ENCODE results near the gene OR52N5.

Gene OR52N5

DNA sequence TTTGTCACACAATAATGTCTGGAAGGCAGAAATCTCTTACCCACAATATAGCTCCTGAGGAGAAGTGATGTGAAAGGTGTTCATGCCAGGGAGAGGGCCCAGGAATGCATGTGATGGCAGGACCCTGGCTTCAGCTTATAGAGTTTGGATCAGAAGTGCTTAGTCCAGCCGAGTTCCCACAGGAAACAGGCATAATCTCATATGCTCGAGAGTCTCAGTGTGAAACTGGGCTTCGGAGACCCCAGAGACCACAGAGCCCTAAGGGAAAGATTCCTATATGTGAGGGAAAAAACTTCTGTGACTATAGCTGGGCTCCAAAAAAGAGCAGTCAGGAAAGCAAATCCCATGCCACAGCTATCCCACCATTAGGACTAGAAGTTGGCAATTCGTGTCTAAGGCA lies at the start of gene OR52N5:
Gene OR52N5 (minus strand): TSS at position 101 of the 400 bp plus-strand sequence. CDS start 4,721 bp downstream, outside the sequence.
- DNase-seq, result no peak

DNA sequence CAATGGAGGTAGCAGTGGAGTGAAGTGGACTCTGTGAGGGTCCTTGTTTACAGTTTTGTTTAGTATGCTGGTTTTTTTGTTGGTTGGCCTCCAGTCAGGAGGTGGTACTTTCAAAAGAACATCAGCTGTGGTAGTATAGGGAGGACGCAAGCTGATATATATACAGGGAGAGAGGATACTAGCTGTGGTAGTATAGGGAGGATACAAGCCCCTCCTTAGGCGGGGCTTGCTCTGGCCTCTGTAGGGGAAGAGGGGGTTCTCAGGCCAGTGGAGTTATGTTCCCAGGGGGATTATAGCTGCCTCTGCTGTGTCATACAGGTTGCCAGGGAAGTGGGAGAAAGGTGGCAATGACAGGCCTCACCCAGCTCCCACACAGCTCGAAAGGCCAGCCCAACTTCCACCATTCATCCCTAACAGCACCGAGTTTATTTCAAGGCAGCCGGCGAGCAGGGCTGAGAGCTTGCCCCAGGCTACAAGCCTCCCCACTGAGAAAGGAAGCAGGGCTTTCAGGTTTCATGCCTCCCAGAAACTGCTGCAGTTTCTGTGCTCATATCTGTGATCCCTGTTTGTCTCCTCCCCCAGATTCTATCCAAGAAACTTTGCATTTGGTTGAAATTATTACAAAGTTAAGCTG lies 48.2 kb upstream of the OR52N5 start:
- DNase-seq, result no peak

- no peak for DNase-seq
Measured at GRCh38 chr11:5818245-5818886, 35.2 kb upstream of the OR52N5 start.

DNA sequence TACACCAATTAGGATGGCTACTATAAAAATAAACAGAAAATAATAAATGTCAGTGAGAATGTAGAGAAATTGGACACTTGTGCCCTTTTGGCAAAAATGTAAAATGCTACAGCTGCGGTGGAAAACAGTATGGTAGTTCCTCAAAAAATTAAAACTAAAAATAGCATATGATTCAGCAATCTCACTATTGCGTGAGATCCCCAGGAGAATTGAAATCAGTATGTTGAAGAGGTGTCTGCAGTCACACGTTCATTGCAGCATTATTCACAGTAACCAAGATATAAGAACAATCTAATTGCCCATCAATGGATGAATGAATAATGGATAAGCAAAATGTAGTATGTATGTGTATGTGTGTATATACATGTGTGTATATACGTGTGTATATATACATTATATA lies 32.4 kb upstream of the OR52N5 start:
- DNase-seq, result no peak

DNA sequence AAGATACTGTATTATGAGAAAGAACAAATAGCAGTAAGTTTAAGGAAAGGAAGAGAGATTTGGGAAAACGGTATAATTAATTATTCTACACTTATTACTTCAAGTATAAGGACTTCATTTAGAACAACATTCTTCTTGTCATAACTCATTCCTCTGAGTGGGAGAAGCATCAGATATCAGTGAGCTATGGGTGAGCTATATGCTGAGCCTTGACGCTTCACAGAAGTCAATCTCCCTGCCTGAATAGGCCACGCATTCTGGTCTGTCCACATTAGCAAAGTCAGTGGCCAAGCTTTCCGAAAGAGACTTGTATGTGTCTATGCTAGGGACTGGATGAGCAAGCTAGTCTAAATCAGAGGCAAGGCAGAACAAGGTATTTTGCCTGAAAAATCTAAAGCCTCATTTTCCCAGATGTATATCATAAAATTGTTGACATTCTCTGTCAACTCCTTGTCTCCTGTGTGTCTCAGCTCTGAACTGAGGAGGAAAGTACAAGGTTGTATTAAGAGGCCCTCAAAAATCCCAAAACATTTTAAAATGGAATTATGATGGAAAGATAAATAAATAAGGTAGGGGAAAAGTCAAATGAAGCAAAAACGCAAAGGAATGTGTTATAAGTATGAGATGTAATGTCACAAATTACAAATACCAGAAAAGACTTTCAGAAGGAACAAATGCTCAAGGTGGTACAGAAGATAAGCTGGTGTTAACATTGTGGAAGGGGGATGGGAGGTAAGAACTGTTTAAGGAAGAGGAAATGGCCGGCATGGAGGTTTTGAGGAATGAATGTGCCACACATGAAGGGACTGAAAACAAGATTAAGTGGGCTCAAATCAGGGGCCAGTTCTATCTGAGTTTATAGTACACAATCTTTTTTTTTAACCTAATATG lies 27.0 kb upstream of the OR52N5 start:
- no peak for DNase-seq

DNA sequence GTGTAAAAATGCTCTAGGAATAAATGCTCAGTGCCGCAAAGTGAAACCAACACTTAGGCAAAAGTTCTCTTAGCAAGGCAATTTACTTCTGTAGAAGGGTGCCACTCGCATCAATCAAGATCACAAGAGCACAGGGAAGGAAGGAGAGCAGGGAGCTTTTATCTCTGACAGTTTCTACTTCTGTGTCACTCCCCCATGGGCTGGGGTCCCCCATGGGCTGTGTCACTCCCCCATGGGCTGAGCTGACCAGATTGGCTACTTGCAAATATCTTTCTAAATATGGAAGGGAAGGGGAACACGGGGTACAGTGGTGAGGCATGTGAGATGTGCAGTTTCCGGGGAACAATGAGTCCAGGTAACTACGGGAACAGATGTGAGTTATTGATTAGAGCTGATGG lies 26.0 kb upstream of the OR52N5 start:
- no peak for DNase-seq

DNA sequence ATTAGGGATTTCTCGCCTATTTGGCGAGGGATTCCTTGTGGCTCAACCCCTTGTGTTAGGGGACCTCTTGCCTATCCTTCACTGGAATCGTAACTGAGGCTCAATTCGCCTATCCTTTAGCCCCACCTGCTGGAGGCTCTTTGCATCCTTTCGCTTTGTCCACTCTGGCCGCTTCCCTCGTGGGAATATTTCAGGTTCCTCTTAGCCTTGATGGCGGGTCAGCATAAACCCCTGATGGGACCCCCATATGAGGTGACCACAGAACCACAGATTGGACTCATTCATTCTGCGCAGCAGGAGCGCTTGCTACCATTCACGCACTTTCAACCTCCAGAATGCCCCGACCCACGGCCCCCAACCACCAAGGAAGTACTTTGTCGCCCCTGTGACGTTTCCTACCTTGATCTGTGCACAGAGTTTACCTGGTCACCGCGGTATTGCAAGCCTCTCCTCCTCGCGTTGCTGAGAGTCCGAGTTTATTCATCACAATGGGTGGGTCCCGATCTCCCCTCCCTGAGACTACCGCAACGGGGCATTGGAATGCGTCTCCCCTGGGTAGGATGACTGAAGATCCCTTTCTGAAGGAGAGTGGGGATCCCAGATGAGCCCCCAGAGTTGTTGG lies 25.5 kb upstream of the OR52N5 start, which contains the start of gene OR52N2:
Gene OR52N2 (plus strand): TSS at position 425 of the 622 bp plus-strand sequence. CDS start 11,412 bp downstream, outside the sequence.
- DNase-seq, result peak; percentile 64

DNA sequence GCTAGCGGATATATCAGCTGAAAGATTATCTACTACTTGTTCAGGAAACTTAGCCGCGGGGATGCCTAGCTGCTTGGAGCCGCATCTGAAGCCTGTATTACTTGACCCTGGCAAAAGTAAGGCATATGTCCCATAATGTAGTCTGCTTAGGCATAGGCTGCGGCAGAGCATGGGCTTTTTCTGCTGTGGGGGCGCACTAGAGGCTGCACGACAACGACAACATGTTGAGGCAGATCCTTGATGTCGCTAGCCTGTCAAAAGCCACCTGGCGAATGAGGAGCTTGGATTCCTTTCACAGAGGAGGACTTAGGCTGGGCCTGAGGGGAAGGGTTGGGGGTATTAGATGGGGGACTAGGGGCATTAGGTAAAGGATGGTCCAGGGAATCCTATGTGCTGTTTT lies 24.4 kb upstream of the OR52N5 start:
- DNase-seq, result no peak

DNA sequence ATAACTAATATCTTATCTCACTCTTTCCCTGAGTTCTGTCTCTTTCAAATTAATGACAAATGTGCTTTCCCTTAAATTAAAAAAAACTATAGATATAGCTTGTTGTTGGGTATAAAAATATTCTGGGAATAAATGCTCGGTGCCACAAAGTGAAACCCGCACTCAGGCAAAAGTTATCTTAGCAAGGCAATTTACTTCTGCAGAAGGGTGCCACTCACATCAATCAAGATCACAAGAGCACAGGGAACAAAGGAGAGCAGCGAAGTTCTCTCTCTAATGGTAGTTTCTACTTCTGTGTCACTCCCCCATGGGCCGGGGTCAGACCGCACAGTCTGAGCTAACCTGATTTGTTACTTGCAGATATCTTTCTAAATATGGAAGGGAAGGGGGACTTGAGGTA lies 20.8 kb upstream of the OR52N5 start:
- DNase-seq, result no peak

GRCh38 chr11:5796541-5796940 lies 13.4 kb upstream of the OR52N5 start:
- DNase-seq, result no peak

GRCh38 chr11:5791165-5791564 lies 8.0 kb upstream of the OR52N5 start, which contains the start of gene OR52N1:
OR52N1 (minus strand) TSS chr11:5791265; CDS start chr11:5788816, 2,449 bp downstream.
- DNase-seq, result no peak

GRCh38 chr11:5767056-5767455 lies 16.1 kb downstream of the OR52N5 start:
- DNase-seq, result no peak

DNA sequence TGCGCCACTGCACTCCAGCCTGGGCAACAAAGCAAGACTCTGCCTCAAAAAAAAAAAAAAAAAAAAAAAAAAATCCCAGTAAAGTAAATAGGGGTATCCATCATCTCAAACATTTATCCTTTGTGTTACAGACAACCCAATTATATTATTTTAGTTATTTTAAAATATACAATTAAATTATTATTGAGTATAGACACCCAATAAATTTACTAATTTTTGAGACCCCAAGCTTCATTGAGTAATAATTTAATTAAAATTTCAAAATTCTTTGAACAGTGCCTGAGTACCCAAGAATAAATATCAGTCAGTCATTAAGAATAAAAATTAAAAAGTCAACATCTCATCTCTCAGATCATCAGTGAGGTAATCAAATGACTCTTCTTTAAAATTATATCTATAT lies 29.2 kb downstream of the OR52N5 start, which contains the start of gene OR52N4:
Gene OR52N4 (plus strand): TSS at position 301 of the 400 bp plus-strand sequence. CDS start 498 bp downstream, outside the sequence.
- no peak for DNase-seq

- DNase-seq, result no peak
Measured at GRCh38 chr11:5749836-5750235, 33.3 kb downstream of the OR52N5 start.

DNA sequence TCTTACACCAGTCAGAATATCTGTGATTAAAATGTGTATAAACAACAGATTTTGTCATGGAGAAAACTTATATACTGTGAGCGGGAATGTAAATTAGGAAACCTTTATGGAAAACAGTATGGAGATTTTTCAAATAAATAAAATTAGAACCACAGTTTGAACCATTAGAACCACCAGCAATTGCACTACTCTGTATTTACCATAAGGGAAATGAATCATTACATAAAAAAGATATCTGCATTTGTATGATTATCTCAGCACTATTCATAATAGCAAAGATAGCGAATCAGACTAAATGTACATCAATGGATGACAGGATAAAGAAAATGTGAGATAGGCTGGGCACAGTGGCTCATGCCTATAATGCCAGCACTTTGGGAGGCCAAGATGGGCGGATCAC lies 36.5 kb downstream of the OR52N5 start:
- no peak for DNase-seq

- no peak for DNase-seq
Measured at GRCh38 chr11:5738431-5738830, 44.7 kb downstream of the OR52N5 start.

DNA sequence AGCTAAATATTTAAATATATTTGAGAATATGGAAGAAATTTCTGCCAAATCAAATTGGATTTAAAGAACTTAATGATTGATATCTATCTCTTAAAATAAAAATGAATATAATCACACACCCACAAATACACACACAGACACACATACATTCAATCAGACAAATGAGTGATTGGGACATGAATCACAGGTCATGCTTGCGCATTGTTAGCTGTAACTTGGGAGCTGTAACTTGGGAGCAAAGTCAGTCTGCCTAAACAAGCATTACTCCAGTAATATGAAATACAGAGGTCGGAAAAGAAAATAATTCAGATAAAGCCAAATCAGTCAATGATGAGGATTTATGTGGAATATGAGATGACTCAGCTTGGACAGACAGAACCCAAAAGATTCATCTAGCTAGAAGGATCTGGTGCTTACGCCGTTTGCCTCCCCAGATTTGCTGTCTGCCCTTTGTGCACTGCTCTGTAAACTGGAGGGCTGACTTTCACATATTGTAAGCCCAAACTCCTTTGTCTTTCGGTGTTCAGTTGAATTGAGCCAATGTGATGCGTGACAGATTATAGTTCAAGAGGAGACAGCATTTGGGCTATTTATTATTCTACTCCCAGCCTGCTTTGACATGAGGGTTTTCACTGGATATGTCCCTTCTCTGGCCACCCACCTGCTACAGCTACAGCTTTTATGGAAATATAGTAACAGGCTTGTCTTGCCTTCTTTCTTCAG lies 45.3 kb downstream of the OR52N5 start:
- DNase-seq, result no peak

DNA sequence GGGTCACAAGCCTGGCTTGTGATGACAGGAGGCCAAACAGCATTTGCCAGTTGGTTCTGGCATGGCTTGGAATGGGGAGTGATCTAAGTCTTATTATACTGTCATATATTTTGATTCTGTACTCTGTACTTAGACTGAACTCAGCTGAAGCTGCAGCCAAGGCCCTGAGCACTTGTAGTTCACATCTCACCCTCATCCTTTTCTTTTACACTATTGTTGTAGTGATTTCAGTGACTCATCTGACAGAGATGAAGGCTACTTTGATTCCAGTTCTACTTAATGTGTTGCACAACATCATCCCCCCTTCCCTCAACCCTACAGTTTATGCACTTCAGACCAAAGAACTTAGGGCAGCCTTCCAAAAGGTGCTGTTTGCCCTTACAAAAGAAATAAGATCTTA lies 46.1 kb downstream of the OR52N5 start:
- no peak for DNase-seq

DNA sequence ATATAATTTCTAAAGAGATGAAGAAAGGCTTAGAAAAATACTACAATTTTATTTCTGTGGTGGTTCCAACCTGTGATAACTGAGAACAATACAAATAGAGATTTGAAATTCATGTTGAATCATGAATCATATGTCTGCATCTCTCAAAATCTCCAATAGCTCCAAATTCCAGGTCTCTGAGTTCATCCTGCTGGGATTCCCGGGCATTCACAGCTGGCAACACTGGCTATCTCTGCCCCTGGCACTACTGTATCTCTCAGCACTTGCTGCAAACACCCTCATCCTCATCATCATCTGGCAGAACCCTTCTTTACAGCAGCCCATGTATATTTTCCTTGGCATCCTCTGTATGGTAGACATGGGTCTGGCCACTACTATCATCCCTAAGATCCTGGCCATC lies 46.8 kb downstream of the OR52N5 start, which contains the start of gene OR56B1:
Gene OR56B1 (plus strand): TSS at position 53 of the 400 bp plus-strand sequence. CDS start 69 bp downstream, at position 122.
- no peak for DNase-seq

DNA sequence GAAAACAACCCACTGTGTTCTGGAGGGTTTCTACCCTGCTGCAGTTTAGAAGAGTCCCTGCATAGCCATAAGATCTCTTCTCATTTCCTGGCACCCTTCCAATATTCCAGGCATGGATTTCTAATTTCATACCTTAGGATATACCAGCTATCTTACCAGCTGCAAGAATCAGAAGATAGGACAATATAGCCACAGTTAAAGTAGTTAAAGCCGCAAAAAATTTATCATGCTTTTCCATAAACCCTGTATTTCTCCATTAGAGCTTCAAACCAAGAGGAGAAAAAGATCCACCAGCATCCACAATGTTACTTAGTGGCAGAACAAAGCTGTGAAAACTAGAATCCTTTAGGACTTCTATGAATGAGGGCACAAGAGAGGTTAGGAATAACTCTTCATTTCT lies 55.5 kb downstream of the OR52N5 start:
- no peak for DNase-seq

- no peak for DNase-seq
Measured at GRCh38 chr11:5726351-5726750, 56.8 kb downstream of the OR52N5 start.

Measured in RPMI8226 (cell line).